ENCODE measurements around the gene UCHL3.

DNA sequence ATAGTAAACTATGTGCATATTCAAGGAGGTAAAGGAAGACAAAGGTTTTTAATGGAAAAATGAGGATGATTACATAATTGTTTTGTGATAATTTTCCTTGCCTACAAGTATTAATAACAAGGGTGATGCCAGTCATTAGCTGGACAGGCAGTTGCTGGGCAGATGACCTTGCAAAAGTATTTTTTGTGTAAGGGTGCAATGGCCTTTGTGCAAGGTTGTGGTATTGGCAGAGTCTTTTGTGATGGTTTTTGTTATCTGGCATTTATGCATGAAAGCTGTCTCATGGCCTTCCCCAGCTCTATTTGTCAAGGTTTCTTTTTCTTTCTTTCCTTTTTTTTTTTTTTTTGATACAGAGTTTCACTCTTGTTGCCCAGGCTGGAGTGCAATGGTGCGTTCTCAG is 7.6 kb upstream of the UCHL3 start:
- TF ChIP-seq, protein P1, sequence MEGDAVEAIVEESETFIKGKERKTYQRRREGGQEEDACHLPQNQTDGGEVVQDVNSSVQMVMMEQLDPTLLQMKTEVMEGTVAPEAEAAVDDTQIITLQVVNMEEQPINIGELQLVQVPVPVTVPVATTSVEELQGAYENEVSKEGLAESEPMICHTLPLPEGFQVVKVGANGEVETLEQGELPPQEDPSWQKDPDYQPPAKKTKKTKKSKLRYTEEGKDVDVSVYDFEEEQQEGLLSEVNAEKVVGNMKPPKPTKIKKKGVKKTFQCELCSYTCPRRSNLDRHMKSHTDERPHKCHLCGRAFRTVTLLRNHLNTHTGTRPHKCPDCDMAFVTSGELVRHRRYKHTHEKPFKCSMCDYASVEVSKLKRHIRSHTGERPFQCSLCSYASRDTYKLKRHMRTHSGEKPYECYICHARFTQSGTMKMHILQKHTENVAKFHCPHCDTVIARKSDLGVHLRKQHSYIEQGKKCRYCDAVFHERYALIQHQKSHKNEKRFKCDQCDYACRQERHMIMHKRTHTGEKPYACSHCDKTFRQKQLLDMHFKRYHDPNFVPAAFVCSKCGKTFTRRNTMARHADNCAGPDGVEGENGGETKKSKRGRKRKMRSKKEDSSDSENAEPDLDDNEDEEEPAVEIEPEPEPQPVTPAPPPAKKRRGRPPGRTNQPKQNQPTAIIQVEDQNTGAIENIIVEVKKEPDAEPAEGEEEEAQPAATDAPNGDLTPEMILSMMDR (conservative IDR thresholded peaks at IDR 0.05; ENCODE audit: low read depth in 2 of 2): no peak
- no peak for TF ChIP-seq POLR2AphosphoS5 (IDR thresholded peaks at IDR 0.05; ENCODE audit: low read depth)

Measured in GM23338 (cell line).